ENCODE data around the gene ASTN2. TPM values are rescaled to one million over a fixed set of nuclear protein-coding genes. Genes with fewer than 3 reads are reported as not detected.

Gene ASTN2
- total RNA-seq, 1 donor from 2014 or later: 7.9 TPM

- DNase-seq: no peak
Observed at GRCh38 chr9:116379821-116380220, 1035.0 kb downstream of the ASTN2 start.

- no peak for DNase-seq
Observed at GRCh38 chr9:116378873-116379272, 1036.0 kb downstream of the ASTN2 start.

DNA sequence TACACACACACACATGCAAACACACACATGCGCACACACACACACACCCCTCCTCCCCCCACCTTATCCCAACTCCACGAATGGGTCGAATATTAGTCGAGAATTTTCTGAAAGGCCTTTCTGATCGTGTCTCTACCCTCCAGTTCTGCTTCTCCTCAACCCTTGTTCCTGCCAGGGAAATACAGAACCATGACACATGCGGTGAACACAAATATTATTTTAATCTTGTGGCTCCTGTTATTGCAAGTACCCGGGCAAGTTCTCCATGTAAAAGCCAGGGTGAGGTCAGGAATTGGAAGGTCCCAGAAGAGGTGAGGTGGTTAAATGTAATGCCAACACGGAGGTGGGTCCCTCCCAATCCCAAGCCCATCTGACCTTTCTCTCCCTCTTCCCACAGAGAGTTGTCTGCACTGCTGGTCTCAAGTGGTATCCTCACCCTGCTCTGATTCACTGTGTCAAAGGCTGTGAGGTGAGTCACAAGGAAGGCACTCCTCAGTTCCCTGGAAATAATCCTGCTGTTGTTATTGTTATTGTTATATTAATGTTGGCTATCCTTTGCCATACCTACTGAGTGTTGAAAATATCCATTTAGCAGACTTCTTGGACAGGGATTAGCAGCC lies 1037.6 kb downstream of the ASTN2 start:
- no peak for DNase-seq

Small RNA genes within 50 kb of the gene (small RNA-seq; reads per million reads assigned to genes)
- gene SNORA70C (ENCODE audit: low replicate concordance): not detected

All from tongue (tissue), 3 donors.